H1 (cell line): ENCODE data around the gene CLEC10A. TPM values are rescaled to one million over a fixed set of nuclear protein-coding genes. Genes with fewer than 3 reads are reported as not detected.

Experiments
- CTCF ChIA-PET: fragments of 300-600 bp; sonication (Branson Sonifier 250); formaldehyde crosslinking; loops from one replicate; lab custom pipeline; 2021; ENCODE audit not compliant: partially characterized antibody; lab: Charles Lee
- POLR2A ChIA-PET: fragments of 300-600 bp; sonication (Branson Sonifier 250); formaldehyde crosslinking; loops from one replicate; lab custom pipeline; 2021; ENCODE audit warnings: inconsistent platforms; ENCODE audit not compliant: partially characterized antibody; lab: Charles Lee
- DNase-seq, 2 experiments: peaks; one replicate each; pipeline versions ENCODE4 v3.0.0 to v3.0.0-alpha.2; 2010 to 2022; ENCODE audit warnings: low spot score in 2 of 2, low read depth in 1 of 2, mixed read lengths in 1 of 2
- FAIRE-seq: peaks from 2 replicates; lab custom pipeline; 2011; peaks lifted over from hg19 to GRCh38; lab: Jason Lieb, UNC
- H2AFZ ChIP-seq: 2 replicates; pipeline ENCODE4 v1.8.1; 2012; ENCODE audit warnings: low read length, inconsistent platforms
- H2AK5ac ChIP-seq: 2 replicates; pipeline ENCODE4 v1.6.1; 2013; ENCODE audit warnings: low read depth, low read length
- H2BK120ac ChIP-seq: replicated peaks from 2 replicates; pipeline ENCODE3; 2013; ENCODE audit warnings: low read depth, low read length, inconsistent platforms
- H2BK12ac ChIP-seq: 2 replicates; pipeline ENCODE4 v1.6.1; 2013; ENCODE audit warnings: low read depth, low read length
- H2BK15ac ChIP-seq: 2 replicates; pipeline ENCODE4 v1.6.1; 2013; ENCODE audit warnings: low read length
- H2BK20ac ChIP-seq: 2 replicates; pipeline ENCODE4 v1.6.1; 2013; ENCODE audit warnings: low read length
- H2BK5ac ChIP-seq: 2 replicates; pipeline ENCODE4 v1.6.1; 2013; ENCODE audit warnings: low read depth, low read length
- H3K14ac ChIP-seq: 2 replicates; pipeline ENCODE4 v1.6.1; 2013; ENCODE audit warnings: inconsistent platforms; ENCODE audit not compliant: insufficient read length
- H3K18ac ChIP-seq: 2 replicates; pipeline ENCODE4 v1.6.1; 2013; ENCODE audit warnings: low read length; ENCODE audit errors: extremely low read depth
- H3K23ac ChIP-seq: 2 replicates; pipeline ENCODE4 v1.6.1; 2013; ENCODE audit warnings: inconsistent platforms; ENCODE audit not compliant: insufficient read length
- H3K23me2 ChIP-seq: 2 replicates; pipeline ENCODE4 v1.6.1; 2013; ENCODE audit warnings: low read depth, low read length
- H3K27ac ChIP-seq: 2 replicates; pipeline ENCODE4 v1.6.1; 2011; ENCODE audit warnings: low read depth, low read length, inconsistent platforms
- H3K27me3 ChIP-seq, 4 experiments: replicated peaks in 1 of 4; 1 replicate in 1 of 4; 2 replicates in 3 of 4; pipeline versions ENCODE4 v1.6.1 to v1.8.1; 2011 to 2013; ENCODE audit warnings: low read length in 3 of 4, mild to moderate bottlenecking in 3 of 4, inconsistent platforms in 2 of 4, mixed read lengths in 2 of 4, moderate library complexity in 1 of 4; ENCODE audit not compliant: control insufficient read depth in 3 of 4, insufficient read depth in 3 of 4; ENCODE audit errors: extremely low read depth in 1 of 4
- H3K36me3 ChIP-seq, 4 experiments: 2 replicates each; pipeline versions ENCODE4 v1.6.1 to v1.8.1; 2011 to 2013; ENCODE audit warnings: mild to moderate bottlenecking in 4 of 4, low read length in 3 of 4, moderate library complexity in 2 of 4, control low read depth in 1 of 4, inconsistent platforms in 1 of 4; ENCODE audit not compliant: insufficient read depth in 4 of 4, control insufficient read depth in 2 of 4
- H3K4ac ChIP-seq: replicated peaks from 2 replicates; pipeline ENCODE3; 2013; ENCODE audit warnings: low read length, low read depth, mixed read lengths, inconsistent platforms; ENCODE audit not compliant: insufficient read length
- H3K4me1 ChIP-seq, 4 experiments: replicated peaks in 1 of 4; 1 replicate in 1 of 4; 2 replicates in 3 of 4; pipeline versions ENCODE4 v1.6.1 to v1.8.1; 2011 to 2013; ENCODE audit warnings: low read length in 3 of 4, inconsistent platforms in 2 of 4, mixed read lengths in 1 of 4; ENCODE audit not compliant: insufficient read depth in 4 of 4, control insufficient read depth in 3 of 4
- H3K4me2 ChIP-seq, 2 experiments: 2 replicates each; pipeline versions ENCODE4 v1.6.1 to v1.8.1; 2011 to 2013; ENCODE audit warnings: low read depth in 2 of 2, low read length in 2 of 2, control low read depth in 1 of 2, inconsistent platforms in 1 of 2, mild to moderate bottlenecking in 1 of 2; ENCODE audit not compliant: insufficient read depth in 1 of 2
- H3K4me3 ChIP-seq, 4 experiments: fragments of 200-600, 300-600 bp in 1 of 4; sonication (generic), shearing (Covaris generic), sonication (Bioruptor Twin) in 1 of 4; 2 replicates each; pipeline versions ENCODE4 v1.5.1 to v1.8.1; 2011 to 2016; ENCODE audit warnings: low read length in 4 of 4, low read depth in 3 of 4, control low read depth in 2 of 4, inconsistent platforms in 2 of 4, mild to moderate bottlenecking in 2 of 4, mixed read lengths in 1 of 4, moderate library complexity in 1 of 4; ENCODE audit not compliant: insufficient read depth in 2 of 4; ENCODE audit errors: extremely low read depth in 1 of 4
- H3K56ac ChIP-seq: replicated peaks from 2 replicates; pipeline ENCODE3; 2013; ENCODE audit warnings: low read depth, mild to moderate bottlenecking, mixed read lengths, low read length, inconsistent platforms; ENCODE audit not compliant: insufficient read length
- H3K79me1 ChIP-seq: 2 replicates; pipeline ENCODE4 v1.6.1; 2013; ENCODE audit warnings: low read depth, low read length, control low read depth
- H3K79me2 ChIP-seq, 2 experiments: 2 replicates each; pipeline versions ENCODE4 v1.6.1 to v1.8.1; 2012 to 2013; ENCODE audit warnings: low read length in 2 of 2, mild to moderate bottlenecking in 2 of 2, inconsistent platforms in 1 of 2; ENCODE audit not compliant: insufficient read depth in 2 of 2, control insufficient read depth in 1 of 2
- H3K9ac ChIP-seq, 4 experiments: replicated peaks in 1 of 4; 1 replicate in 1 of 4; 2 replicates in 3 of 4; pipeline versions ENCODE4 v1.6.1 to v1.8.1; 2011 to 2013; ENCODE audit warnings: low read depth in 3 of 4, low read length in 3 of 4, control low read depth in 2 of 4, mild to moderate bottlenecking in 2 of 4, moderate library complexity in 2 of 4, inconsistent platforms in 1 of 4; ENCODE audit errors: extremely low read depth in 1 of 4
- H3K9me3 ChIP-seq, 2 experiments: 2 replicates each; pipeline versions ENCODE4 v1.6.1 to v1.8.1; 2012 to 2013; ENCODE audit warnings: mild to moderate bottlenecking in 2 of 2, moderate library complexity in 2 of 2, control low read depth in 1 of 2, inconsistent platforms in 1 of 2, low read depth in 1 of 2, low read length in 1 of 2, mixed read lengths in 1 of 2; ENCODE audit not compliant: insufficient read depth in 2 of 2
- H4K20me1 ChIP-seq, 2 experiments: replicated peaks in 1 of 2; 2 replicates each; pipeline versions ENCODE3 to v1.8.1; 2011 to 2013; ENCODE audit warnings: inconsistent platforms in 2 of 2, low read length in 2 of 2, mild to moderate bottlenecking in 1 of 2; ENCODE audit not compliant: insufficient read depth in 2 of 2, control insufficient read depth in 1 of 2
- H4K5ac ChIP-seq: 2 replicates; pipeline ENCODE4 v1.6.1; 2013; ENCODE audit warnings: low read length, low read depth, mixed read lengths, inconsistent platforms; ENCODE audit not compliant: insufficient read length
- H4K8ac ChIP-seq: 2 replicates; pipeline ENCODE4 v1.8.0; 2013; ENCODE audit warnings: mild to moderate bottlenecking, moderate library complexity, low read length, inconsistent platforms; ENCODE audit not compliant: insufficient read depth; ENCODE audit errors: extremely low read depth
- H4K91ac ChIP-seq: replicated peaks from 2 replicates; pipeline ENCODE3; 2013; ENCODE audit warnings: low read length, mixed read lengths, inconsistent platforms; ENCODE audit not compliant: insufficient read length
- CTBP2 ChIP-seq: IDR thresholded peaks from 2 replicates; pipeline ENCODE4 v1.7.0; 2011; ENCODE audit warnings: borderline replicate concordance, mild to moderate bottlenecking, moderate library complexity, mixed read lengths, low read length; ENCODE audit not compliant: insufficient read depth, insufficient read length
- GABPA ChIP-seq: IDR thresholded peaks from 2 replicates; pipeline ENCODE4 v1.6.1; 2011; ENCODE audit warnings: mild to moderate bottlenecking, low read length, moderate library complexity, borderline replicate concordance; ENCODE audit not compliant: insufficient read depth
- HDAC2 ChIP-seq, 2 experiments: fragments of 300-600 bp in 1 of 2; sonication (generic) in 1 of 2; IDR thresholded peaks; 2 replicates each; pipeline ENCODE4 v1.6.1; 2011 to 2012; ENCODE audit warnings: low read depth in 2 of 2, low read length in 2 of 2, mild to moderate bottlenecking in 2 of 2, moderate library complexity in 2 of 2, borderline replicate concordance in 1 of 2, inconsistent platforms in 1 of 2
- KDM5A ChIP-seq: fragments of 200-600 bp; IDR thresholded peaks from 2 replicates; pipeline ENCODE4 v1.7.1; 2012; ENCODE audit warnings: mild to moderate bottlenecking, low read length, inconsistent platforms, mixed read lengths
- POLR2A ChIP-seq, 2 experiments: IDR thresholded peaks; 1 replicate in 1 of 2; 2 replicates in 1 of 2; pipeline ENCODE4 v1.6.1; 2011; ENCODE audit warnings: low read depth in 2 of 2, low read length in 2 of 2, mild to moderate bottlenecking in 2 of 2; ENCODE audit errors: control extremely low read depth in 1 of 2
- SIN3A ChIP-seq, 2 experiments: IDR thresholded peaks in 1 of 2; conservative IDR thresholded peaks in 1 of 2; 2 replicates each; pipeline ENCODE4 v1.6.1; 2011 to 2012; ENCODE audit warnings: low read length in 2 of 2, improper control_type of control experiment in 1 of 2, low read depth in 1 of 2, mild to moderate bottlenecking in 1 of 2
- TBP ChIP-seq: IDR thresholded peaks from 2 replicates; pipeline ENCODE4 v1.6.1; 2011; ENCODE audit warnings: low read depth, low read length, improper control_type of control experiment
- TEAD4 ChIP-seq: IDR thresholded peaks from 2 replicates; pipeline ENCODE4 v1.6.1; 2012; ENCODE audit warnings: low read depth, low read length, inconsistent platforms, mixed read lengths
- YY1 ChIP-seq: IDR thresholded peaks from 2 replicates; pipeline ENCODE4 v1.6.1; 2011; ENCODE audit warnings: low read depth, mild to moderate bottlenecking, low read length
- WGBS, 2 experiments: shearing (Covaris generic) in 1 of 2; methylation state at CpG; one replicate each; pipeline versions ENCODE4 v1.1.6 to v1.1.7; 2013 to 2015; ENCODE audit warnings: low lambda C conversion rate in 2 of 2, mixed read lengths in 2 of 2, inconsistent platforms in 1 of 2, low coverage in 1 of 2, missing lambda C conversion rate in 1 of 2; ENCODE audit not compliant: insufficient replicate concordance in 2 of 2, insufficient coverage in 1 of 2, insufficient read length in 1 of 2; ENCODE audit errors: extremely low coverage in 1 of 2, missing lambda C conversion rate in 1 of 2; 5-methylcytosine and 5-hydroxymethylcytosine counted together
- polyA plus RNA-seq, 7 experiments: library from polyadenylated mRNA; depleted of rRNA in 3 of 7; stranded (reverse) in 5 of 7; unstranded in 2 of 7; fragments of >200 nt in 5 of 7; fragments of 200-250 nt in 2 of 7; gene quantifications; 1 replicate in 5 of 7; 2 replicates in 1 of 7; 4 replicates in 1 of 7; pipeline versions ENCODE4 v1.2.1 to v1.2.3, GENCODE V29; 2011 to 2013; ENCODE audit warnings: missing spikeins in 2 of 7, mixed read lengths in 2 of 7
- total RNA-seq: library from RNA; stranded (reverse); fragmentation: NEBNext Ultra II Directional; extraction: Animal tissue kit (Norgen Biotek cat#: 25700); gene quantifications from 2 replicates; pipeline ENCODE4 v1.2.1, GENCODE V29; 2021
- TF ChIP-seq, protein P1 (sequence below): IDR thresholded peaks from 2 replicates; pipeline ENCODE4 v1.6.1; 2012; ENCODE audit warnings: low read length, inconsistent platforms
- TF ChIP-seq, protein P2 (sequence below): IDR thresholded peaks from 2 replicates; pipeline ENCODE4 v1.6.1; 2012; ENCODE audit warnings: inconsistent platforms

The CLEC10A gene
- total and polyA plus RNA-seq, 2 of the 8 experiments (the other 6 are each of a cell fraction or from before 2014, with no cell fraction given): not detected

DNA sequence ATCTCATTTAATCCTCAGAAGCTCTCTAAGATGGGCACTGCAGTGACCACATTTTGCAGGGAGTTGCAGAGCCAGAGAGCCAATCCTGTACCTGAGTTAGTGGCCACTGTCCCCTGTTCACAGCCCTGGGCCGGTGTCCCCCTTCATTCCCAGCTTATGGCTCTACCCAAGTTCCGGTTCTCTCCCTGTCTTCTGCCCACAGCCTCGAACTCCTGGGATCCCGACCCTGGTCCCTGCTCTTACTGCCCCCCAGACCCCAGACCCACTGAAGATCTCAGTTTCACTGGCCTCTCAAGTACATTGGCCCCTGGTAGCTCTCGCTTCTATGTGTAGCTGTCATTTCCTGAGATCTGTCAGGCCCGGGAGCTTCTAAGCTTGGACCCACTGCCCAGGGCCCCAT lies 22.4 kb upstream of the CLEC10A start:
- WGBS, 2 experiments: 87% methylated on average over 6 of the region's 6 CpGs; no CpG with 5 or more reads in 1 of the 2 experiments
- Histone ChIP-seq H2BK15ac (no peak overlapping the region), H3K9me3 (no peaks in the 10 kb centered on the region; a peak in 1 of 4 replicates), H3K23me2 (peaks cover 3% of the 10 kb centered on the region; the same call in 1 of the 2 replicates), H4K20me1 (peaks cover 0 to 2% of the 10 kb centered on the region in 2 experiments), H2BK20ac (no peak overlapping the region), H3K9ac (no peak overlapping the region), H3K79me2 (no peaks in the 10 kb centered on the region), H2BK120ac (no peak overlapping the region), H3K36me3 (no peaks in the 10 kb centered on the region), H3K4ac (no peak overlapping the region), H2AK5ac (no peak overlapping the region), H4K8ac (no peak overlapping the region), H3K27ac (no peak overlapping the region), H3K4me1 (no peaks in the 10 kb centered on the region), H2AFZ (no peak overlapping the region), H3K18ac (no peak overlapping the region), H3K14ac (no peak overlapping the region), H3K4me2 (no peak overlapping the region), H2BK12ac (no peak overlapping the region), H4K91ac (no peak overlapping the region), H3K56ac (no peak overlapping the region), H3K27me3 (no peaks in the 10 kb centered on the region; a peak in 1 of 7 replicates), H2BK5ac (no peak overlapping the region)
- CTCF ChIA-PET: interaction anchor here (0.6 to 2.1 kb wide), 7 partner anchors 9 to 75 kb away, joined by 3 to 10 read pairs (median 6); no protein-coding TSS in a partner anchor
- DNase-seq (no peak), FAIRE-seq (no peak)
- TF ChIP-seq, protein P1, sequence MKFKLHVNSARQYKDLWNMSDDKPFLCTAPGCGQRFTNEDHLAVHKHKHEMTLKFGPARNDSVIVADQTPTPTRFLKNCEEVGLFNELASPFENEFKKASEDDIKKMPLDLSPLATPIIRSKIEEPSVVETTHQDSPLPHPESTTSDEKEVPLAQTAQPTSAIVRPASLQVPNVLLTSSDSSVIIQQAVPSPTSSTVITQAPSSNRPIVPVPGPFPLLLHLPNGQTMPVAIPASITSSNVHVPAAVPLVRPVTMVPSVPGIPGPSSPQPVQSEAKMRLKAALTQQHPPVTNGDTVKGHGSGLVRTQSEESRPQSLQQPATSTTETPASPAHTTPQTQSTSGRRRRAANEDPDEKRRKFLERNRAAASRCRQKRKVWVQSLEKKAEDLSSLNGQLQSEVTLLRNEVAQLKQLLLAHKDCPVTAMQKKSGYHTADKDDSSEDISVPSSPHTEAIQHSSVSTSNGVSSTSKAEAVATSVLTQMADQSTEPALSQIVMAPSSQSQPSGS: no peak
- no peak for TF ChIP-seq TEAD4
- TF ChIP-seq CTBP2: no peak
- TF ChIP-seq KDM5A: no peak
- TF ChIP-seq HDAC2 (IDR thresholded peaks at IDR 0.05; ENCODE audit: borderline replicate concordance in 1 of 2, low read depth in 2 of 2, low read length in 2 of 2): no peak
- no peak for TF ChIP-seq YY1
- no peak for TF ChIP-seq POLR2A (IDR thresholded peaks at IDR 0.05; ENCODE audit: control extremely low read depth in 1 of 2, low read depth in 2 of 2, low read length in 2 of 2)
- TF ChIP-seq, protein P2, sequence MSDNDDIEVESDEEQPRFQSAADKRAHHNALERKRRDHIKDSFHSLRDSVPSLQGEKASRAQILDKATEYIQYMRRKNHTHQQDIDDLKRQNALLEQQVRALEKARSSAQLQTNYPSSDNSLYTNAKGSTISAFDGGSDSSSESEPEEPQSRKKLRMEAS: no peak
- no peak for TF ChIP-seq GABPA
- no peak for TF ChIP-seq TBP
- no peak for TF ChIP-seq SIN3A (conservative IDR thresholded peaks at IDR 0.05 in 1 of 2, IDR thresholded peaks at IDR 0.05 in 1 of 2; ENCODE audit: low read depth in 1 of 2, low read length in 2 of 2)
- TF ChIP-seq, all 59 proteins: peak for 0
- POLR2A ChIA-PET: interaction anchor here (1.0 to 1.4 kb wide), 4 partner anchors 8 to 30 kb away, joined by 3 read pairs; no protein-coding TSS in a partner anchor
- H3K23ac ChIP-seq: no peak overlapping the region
- H4K5ac ChIP-seq: no peak overlapping the region
- no peaks in the 10 kb centered on the region for H3K79me1 ChIP-seq
- H3K4me3 ChIP-seq: no peak overlapping the region
